Globus pallidus (tissue), 1 donor: ENCODE data around the gene USP34.
"Not testable (repeated sequence)": the region's sequence is repeated elsewhere in the genome, so short reads cannot be mapped to it uniquely, and the experiment has no call there.

Source experiments
- DNase-seq: peaks from one replicate; pipeline ENCODE4 v3.0.0-alpha.2; 2015; ENCODE audit warnings: low spot score

USP34 gene, protein sequence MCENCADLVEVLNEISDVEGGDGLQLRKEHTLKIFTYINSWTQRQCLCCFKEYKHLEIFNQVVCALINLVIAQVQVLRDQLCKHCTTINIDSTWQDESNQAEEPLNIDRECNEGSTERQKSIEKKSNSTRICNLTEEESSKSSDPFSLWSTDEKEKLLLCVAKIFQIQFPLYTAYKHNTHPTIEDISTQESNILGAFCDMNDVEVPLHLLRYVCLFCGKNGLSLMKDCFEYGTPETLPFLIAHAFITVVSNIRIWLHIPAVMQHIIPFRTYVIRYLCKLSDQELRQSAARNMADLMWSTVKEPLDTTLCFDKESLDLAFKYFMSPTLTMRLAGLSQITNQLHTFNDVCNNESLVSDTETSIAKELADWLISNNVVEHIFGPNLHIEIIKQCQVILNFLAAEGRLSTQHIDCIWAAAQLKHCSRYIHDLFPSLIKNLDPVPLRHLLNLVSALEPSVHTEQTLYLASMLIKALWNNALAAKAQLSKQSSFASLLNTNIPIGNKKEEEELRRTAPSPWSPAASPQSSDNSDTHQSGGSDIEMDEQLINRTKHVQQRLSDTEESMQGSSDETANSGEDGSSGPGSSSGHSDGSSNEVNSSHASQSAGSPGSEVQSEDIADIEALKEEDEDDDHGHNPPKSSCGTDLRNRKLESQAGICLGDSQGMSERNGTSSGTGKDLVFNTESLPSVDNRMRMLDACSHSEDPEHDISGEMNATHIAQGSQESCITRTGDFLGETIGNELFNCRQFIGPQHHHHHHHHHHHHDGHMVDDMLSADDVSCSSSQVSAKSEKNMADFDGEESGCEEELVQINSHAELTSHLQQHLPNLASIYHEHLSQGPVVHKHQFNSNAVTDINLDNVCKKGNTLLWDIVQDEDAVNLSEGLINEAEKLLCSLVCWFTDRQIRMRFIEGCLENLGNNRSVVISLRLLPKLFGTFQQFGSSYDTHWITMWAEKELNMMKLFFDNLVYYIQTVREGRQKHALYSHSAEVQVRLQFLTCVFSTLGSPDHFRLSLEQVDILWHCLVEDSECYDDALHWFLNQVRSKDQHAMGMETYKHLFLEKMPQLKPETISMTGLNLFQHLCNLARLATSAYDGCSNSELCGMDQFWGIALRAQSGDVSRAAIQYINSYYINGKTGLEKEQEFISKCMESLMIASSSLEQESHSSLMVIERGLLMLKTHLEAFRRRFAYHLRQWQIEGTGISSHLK (N-terminal part only)

DNA sequence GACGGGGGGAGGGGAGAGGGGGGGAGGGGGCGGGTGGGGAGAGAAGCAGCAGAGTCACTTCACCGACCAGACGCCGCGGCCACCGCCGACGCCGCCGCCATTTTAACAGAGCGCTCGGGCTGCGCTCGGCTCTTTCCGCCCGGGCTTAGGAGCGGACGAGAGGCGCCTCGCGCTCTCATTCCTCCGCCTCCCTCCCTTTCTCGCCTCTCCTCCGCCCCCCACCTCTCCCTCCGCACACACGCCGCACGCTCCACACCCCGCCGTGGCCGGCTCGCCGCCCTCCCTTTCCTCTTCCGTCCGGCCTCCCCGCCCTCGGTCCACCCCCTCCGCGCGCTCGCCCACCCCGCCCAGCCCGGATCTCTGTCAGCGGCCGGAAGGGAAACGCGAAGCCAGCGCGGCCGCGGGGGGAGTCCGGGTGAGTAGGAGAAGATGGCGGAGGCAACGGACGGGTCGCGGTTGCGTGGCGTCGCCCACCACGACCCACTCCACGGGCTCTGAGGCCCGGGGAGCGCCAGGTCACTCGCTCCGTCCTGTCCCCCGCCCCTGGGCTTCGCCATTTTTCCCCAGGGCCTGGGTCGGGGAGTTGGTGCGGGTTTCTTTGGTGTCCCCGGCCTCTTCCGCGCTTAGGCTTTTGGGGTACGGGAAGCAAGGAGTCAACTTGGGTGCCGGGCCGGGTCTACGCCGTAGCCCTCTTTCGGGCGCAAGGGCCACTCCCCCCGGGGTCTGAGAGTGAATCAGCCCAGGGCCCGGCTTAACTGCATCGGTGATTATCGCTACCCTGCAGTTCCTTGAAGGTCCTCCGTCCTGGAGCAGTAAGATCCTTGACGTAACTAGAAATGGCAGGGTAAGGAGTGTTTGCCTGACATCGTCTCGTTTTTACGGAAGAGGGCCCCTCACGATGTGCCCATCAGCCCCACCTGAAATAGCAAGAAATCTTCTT lies at the start of gene USP34:
USP34 (minus strand) TSS at position 123 of the 940 bp plus-strand sequence. CDS start 395 bp downstream, outside the sequence.
- DNase-seq, result peak; percentile 95

DNA sequence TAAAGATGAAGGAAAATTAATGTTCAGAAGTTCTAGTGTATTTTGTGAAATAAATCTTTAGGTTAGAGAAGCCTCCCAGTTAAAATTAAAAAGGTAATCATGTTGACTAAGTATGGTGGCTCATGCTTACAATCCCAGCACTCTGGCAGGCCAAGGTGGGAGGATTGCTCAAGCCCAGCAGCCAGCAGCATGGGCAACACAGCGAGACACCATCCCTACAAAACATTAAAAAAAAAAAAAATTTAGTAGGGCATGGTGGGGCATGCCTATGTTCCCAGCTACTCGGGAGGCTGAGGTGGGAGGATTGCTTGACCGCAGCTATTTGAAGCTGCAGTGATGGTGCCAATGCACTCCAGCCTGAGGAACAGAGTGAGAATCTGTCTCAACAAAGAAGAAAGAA lies 49.4 kb upstream of the USP34 start:
- no peak for DNase-seq

DNA sequence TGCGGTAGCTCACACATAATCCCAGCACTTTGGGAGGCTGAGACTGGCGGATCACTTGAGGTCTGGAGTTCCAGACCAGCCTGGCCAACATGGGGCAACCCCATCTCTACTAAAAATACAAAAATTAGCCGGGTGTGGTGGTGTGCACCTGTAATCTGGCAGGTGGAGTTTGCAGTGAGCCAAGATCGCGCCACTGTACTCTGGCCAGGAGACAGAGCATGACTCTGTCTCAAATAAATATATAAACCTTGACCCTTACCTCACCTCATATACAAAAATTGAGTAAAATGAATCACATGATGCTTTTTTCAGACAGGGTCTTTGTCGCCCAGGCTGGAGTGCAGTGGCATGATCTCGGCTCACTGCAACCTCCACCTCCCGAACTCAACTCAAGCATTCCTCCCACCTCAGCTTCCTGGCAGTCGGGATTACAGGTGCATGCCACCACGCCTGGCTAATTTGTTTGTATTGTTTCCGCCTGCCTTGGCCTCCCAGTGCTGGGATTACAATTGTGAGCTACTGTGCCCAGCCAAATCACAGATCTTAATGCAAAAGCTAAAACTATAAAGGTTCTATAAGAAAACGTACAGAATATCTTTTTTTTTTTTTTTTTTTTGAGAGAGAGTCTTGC lies 42.0 kb upstream of the USP34 start:
- no peak for DNase-seq

DNA sequence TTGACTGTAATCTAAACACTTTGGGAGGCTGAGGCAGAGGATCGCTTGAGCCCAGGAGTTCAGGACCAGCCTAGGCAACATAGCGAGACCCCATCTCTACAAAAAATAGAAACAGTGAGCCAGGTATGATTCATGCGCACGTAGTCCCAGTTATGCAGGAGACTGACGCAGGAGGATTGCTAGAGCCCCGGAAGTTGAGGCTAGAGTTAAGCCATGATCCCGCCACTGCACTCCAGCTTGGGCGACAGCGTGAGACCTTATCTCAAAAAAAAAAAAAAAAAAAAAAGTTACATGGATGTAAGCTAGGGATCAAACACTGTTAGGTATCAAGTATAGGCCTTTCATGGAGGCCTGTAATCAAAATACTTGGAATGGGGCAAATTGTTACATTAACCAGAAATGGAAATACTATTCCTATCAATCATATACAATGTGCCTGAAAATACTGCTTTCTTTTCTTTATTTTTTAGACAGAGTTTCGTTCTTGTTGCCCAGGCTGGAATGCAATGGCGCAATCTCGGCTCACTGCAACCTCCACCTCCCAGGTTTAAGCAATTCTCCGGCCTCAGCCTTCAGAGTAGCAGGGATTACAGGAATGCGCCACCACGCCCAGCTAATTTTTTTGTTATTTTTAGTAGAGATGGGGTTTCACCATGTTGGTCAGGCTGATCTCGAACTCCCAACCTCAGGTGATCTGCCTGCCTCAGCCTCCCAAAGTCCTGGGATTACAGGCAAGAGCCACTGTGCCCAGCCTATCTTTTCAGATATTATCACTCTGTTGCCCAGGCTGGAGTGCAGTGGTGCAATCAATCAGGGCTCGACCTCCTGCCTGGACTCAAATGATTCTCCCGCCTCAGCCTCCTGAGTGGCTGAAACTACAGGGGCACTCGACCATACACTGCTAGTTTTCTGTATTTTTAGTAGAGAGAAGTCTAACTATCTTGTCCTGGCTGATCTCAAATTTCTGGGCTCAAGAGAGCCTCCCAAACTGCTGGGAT lies 40.1 kb upstream of the USP34 start:
- DNase-seq, result no peak

DNA sequence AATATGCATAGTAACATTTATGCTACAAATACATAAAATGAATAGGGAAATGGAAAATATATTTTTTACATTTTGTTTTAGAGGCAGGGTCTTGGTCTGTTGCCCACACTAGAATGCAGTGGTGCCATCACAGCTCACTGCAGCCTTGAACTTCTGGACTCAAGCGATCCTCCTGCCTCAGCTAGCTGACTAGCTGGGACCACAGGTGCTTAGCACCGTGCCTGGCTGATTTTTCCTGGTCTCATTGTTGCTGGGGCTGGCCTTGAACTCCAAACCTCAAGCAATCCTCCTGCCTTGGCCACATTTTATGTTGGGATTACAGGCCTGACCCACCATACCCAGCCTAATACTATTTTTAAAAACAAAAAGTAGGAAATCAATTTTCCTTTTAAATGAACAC lies 34.1 kb upstream of the USP34 start:
- DNase-seq, result no peak

DNA sequence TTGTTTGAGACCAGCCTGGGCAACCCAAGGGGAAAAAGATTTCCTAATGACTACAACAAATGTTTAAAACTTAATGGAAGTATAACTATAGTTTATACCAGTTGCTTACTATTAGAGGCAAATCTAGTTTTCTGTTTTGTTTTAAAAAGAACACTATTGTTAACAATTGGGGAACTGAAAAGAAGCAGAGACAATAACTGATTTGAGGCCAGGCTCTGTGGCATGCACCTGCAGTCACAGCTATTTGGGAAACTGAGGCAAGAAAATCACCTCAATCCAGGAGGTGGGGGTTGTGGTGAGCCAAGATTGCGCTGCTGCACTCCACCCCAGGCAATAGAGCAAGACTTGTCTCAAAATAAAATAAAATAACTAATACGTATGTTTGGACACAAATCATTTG lies 28.2 kb upstream of the USP34 start:
- DNase-seq, result no peak

DNA sequence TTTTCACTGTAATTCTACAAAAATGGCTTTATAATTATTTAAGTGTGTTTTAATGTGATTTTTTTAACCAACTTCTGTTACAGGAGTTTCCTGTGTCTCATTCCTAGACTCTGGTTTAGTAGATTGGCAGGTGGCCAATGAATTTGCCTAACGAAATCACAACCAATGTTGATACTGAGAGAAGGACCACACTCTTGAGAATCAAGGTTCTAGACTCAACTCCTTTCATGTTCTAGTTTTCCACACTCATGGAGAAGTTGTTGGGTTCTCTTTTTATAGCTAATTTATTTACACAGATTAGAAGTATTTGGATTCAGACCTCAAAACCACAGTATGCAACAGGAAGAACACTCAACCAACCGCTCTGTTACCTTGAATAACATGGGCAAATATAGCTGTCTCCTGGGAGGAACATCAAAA lies 22.6 kb upstream of the USP34 start:
- DNase-seq, result no peak

DNA sequence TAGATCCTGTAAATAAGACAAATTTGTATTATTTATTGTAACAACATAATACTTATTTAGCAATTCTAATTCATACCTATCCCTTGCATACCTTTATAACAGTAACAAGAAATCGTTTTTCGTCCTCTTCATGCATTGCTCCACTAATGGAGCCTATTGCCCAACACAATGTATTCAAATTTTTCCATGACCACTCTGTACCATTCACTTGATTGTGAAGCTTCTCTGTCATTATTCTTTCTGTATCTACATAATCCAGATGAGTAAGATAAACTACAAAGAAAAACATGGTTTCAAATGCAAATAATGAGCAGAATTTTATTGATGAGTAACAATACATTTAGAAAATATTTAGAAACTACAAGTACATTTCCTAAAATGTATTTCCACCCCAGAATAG lies 21.6 kb upstream of the USP34 start:
- no peak for DNase-seq

DNA sequence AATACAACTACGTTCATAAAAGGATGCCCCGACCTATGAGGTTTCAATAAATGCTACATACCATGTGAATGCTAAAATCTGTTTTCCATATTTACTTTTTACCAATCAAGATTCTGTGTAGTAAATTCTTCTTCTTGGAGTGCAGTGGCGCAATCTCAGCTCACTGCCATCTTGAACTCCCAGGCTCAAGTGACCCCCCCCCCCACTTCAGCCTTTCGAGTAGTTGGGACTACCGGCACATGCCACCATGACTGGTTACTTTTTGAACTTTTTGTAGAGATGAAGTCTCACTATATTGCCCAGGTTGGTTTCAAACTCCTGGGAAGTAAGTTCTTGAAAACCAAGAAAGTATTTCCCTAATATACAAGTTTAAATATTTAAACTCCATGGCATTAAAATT lies 14.4 kb upstream of the USP34 start:
- no peak for DNase-seq

DNA sequence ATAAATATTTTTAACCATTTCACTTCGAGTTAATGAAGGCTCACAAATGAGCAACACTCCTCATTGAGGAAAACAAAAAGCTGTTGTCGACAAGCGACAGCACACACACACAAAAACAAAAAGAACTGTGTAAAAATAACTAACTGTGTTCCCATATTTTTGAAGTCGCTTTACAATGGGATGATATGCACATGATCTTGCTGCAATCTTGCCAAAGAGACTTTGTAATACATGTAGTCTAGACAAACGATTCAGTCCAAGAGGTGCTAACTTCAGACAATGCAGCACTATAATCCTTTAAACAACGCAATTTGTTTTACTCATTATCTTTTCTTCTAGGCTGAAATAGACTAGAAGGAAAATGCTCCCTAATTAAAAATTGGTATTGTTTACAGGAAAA lies 7.2 kb upstream of the USP34 start:
- DNase-seq, result peak; percentile 59

DNA sequence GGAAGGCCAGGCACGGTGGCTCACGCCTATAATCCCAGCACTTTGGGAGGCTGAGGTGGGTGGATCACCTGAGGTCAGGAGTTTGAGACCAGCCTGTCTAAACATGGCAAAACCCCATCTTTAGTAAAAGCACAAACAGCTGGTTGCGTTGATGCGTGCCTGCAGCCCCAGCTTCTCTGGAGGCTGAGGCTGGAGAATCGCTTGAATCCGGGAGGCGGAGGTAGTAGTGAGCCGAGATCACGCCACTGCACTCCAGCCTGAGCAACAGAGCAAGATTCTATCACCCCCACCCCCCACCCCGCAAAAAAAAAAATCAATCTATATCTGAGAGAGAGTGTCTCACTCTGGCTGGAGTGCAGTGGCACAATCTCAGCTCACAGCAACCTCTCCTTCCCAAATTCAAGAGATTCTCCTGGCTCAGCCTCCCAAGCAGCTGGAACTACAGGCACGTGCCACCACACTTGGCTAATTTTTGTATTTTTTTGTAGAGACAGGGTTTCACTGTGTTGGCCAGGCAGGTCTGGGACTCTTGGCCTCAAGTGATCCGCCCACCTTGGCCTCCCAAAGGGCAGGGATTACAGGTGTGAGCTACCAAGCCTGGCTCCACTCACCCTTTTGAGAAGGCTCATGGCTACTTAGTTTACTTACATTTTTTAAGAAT lies 6.2 kb upstream of the USP34 start:
- DNase-seq, result not testable (repeated sequence)

DNA sequence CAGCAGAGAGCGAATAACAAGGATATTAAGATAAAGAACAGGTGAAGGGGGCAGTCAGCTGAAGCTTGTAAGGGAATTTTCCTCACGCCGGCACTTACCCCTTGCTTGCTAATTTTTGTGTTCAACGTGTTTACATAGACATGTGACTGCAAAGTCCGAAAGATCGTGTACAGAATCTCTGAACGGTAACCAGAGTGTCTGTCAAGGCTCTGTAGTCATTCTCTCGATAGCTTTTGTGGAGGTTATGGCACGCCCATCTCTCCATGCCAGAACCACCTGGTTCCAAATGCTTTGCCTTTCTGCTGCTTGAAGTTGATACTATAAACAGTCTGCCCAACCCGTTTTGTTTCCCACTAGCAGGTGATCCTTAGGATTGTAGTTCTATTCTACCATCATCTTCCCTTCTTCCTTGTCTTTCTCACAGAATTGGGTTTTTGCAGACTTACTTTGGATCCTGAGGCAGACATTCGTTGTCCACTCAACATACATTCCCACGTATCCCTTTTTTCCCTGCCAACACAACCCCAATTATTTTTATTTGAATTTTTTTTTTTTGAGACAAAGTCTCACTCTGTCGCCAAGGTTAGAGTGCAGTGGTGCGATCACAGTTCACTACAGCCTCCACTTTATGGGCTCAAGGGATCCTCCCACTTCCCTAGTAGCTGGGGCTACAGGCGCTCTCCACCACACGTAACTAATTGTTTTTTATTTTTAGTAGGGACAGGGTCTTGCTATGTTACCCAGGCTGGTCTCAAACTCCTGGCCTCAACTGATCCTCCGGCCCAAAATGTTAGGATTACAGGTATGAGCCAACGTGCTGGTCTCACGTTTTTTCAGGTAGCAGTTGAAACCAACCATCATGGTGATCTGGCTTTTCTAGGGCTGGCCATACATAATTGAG lies 1.3 kb upstream of the USP34 start:
- peak; percentile 38 for DNase-seq

DNA sequence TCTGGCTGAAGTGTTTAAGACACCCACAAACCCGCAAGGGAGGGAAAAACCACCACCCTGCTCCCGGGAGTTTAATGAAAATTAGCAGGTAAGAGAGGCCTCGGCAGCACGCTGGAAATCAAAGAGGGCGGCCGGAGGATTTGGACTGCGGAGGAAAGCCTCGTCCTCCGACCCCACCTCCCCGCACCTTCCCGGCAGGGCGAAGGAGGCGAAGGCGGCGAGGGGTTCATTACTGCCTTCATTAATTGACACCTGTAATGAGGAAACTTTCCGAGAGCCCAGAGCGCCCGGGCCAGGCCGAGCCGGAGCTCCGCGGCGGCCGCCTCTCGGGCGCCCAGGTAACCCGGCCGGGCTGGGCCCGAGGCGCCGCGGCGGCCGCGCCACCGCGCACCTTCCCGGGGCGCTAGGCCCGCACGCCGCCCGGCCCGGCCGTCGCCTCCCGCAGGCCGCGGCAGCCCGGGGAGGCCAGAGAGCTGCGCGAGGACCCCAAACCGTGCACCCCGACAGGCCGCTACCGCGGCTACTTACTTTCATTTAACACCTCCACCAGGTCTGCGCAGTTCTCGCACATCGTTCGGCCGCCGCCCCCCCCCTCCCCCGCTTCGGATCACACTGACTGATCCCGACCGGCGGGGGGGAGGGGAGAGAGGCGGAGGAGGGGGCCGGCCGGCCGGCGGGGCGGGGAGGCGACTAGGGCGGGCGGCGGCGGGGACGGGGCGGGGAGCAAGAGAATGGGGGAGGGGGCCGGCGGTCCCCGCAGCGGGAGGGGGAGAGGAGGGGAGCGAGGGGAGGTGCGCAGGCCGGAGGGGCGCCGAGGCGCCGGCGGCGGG lies 550 bp downstream of the USP34 start:
- DNase-seq, result peak; percentile 87

DNA sequence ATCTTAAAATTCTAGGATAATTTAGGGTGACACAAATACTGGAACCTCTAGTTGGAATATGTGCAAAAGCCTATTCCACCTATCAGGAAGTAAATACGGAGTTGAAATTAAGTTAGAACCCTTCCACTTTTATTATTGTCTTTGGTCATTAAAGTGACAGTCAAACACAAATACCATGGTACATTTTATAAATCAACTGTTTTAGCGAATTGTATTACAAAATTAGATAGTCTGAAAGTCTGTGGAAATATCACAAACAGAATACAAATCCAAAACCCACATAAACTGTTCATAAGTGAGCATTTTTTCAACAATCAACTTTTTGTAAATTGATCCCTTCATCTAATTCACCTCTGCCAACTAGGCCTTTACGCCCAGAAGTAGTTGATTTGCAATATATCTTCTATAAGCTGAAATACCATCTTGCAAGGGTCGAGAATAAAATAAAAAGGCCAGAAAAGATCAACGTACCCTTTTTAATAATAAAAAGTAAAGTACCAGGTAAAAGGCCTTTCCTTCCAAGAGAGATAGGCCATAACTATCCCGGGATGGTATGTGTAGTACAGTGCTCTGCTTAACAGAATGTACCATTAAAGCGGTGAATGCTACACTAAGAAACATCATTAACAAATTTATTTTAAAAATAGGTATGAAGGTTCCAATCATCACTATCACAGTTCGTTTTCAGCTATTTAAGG lies 1.3 kb downstream of the USP34 start:
- peak; percentile 24 for DNase-seq

DNA sequence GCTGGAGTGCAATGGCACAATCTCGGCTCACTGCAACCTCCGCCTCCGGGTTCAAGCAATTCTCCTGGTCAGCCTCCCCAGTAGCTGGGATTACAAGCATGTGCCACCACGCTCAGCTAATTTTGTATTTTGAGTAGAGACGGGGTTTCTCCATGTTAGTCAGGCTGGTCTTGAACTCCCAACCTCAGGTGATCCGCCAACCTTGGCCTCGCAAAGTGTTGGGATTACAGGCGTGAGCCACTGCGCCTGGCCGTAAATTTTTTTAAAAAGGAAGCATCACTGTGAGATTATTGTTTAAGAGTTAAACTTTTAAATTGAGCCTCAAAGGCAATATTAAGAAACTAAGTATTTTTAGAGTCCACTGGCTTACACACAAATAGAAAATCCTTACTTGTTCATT lies 2.7 kb downstream of the USP34 start:
- DNase-seq, result not testable (repeated sequence)

DNA sequence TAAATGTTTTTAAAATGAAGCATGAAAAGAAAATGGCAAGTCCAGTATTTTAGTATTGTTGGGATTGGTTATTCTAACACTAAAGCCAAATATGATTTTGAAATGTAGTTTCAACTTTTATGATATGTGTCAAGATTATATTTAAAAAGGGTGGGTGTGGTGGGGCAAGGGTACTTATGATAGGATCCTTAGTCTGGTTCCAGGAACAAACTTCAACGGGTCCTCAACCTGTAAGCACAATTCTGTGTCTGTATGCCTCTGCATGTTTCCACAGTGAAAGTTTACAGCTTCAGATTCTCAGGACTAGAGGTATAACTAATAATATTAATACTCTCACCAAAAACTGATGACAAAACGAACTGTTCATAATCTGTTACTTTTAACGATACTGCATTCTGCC lies 5.8 kb downstream of the USP34 start:
- no peak for DNase-seq
